ENCODE results near the gene SYPL1. TPM values are rescaled to one million over a fixed set of nuclear protein-coding genes. Genes with fewer than 3 reads are reported as not detected.
A peak's percentile ranks its signal among the peaks of the same experiment; 100 is the strongest.

SYPL1 gene
- total and polyA plus RNA-seq, 8 donors: 5.2 to 157 (median 70.6) TPM

GRCh38 chr7:106114716-106115383, 2.7 kb upstream of the SYPL1 start:
- Histone ChIP-seq H3K4me3 (no peak overlapping the region), H3K27me3 (no peaks in the 10 kb centered on the region), H3K27ac (peak overlapping the region; percentile 22 to 65 (median 38)), H3K4me1 (peaks cover 12 to 29% (median 17%) of the 10 kb centered on the region in 4 donors), H3K9me3 (no peaks in the 10 kb centered on the region), H3K36me3 (no peaks in the 10 kb centered on the region)
- DNase-seq: peak; percentile 29 to 49
- TF ChIP-seq EP300 (IDR thresholded peaks at IDR 0.05) (no peak), POLR2AphosphoS5 (IDR thresholded peaks at IDR 0.05) (peak in 1 of 3 donors; percentile 13)
- WGBS, 5 donors: 45 to 68% (median 51%) methylated on average over 5 of the region's 5 CpGs
- intact Hi-C loops (cut with DNase I; ENCODE audit: low total_unique reads): loop anchor here (10.0 kb wide), 1 partner anchor 50 kb away; no protein-coding TSS in a partner anchor

GRCh38 chr7:106112972-106113421, 885 bp upstream of the SYPL1 start:
- WGBS, 5 donors: 83 to 92% (median 89%) methylated on average over 17 of the region's 17 CpGs
- Histone ChIP-seq H3K9me3 (no peaks in the 10 kb centered on the region), H3K27me3 (no peaks in the 10 kb centered on the region), H3K4me1 (peaks cover 29 to 40% (median 34%) of the 10 kb centered on the region in 4 donors), H3K27ac (peak overlapping the region; percentile 97 to 99 (median 99)), H3K36me3 (no peaks in the 10 kb centered on the region), H3K4me3 (peak overlapping the region; percentile 54 to 81 (median 70))
- DNase-seq: peak in 1 of 2 donors; percentile 14
- TF ChIP-seq EP300 (IDR thresholded peaks at IDR 0.05): no peak
- no peak for TF ChIP-seq POLR2A (IDR thresholded peaks at IDR 0.05)
- TF ChIP-seq CTCF (IDR thresholded peaks at IDR 0.05): no peak
- no peak for TF ChIP-seq POLR2AphosphoS5 (IDR thresholded peaks at IDR 0.05)
- intact Hi-C loops (cut with DNase I; ENCODE audit: low total_unique reads): loop anchor here (10.0 kb wide), 1 partner anchor 48 kb away; no protein-coding TSS in a partner anchor

- 0 to 1% (median 1%) methylated on average over 30 to 53 of the region's 53 CpGs for WGBS, 5 donors
- intact Hi-C loops (cut with DNase I; ENCODE audit: low total_unique reads): loop anchor here (10.0 kb wide), 1 partner anchor 47 kb away; no protein-coding TSS in a partner anchor
- TF ChIP-seq POLR2A (IDR thresholded peaks at IDR 0.05): no peak
- peak in 1 of 3 donors; percentile 26 for TF ChIP-seq POLR2AphosphoS5 (IDR thresholded peaks at IDR 0.05)
Measured at GRCh38 chr7:106111655-106112117, 426 bp downstream of the SYPL1 start.

GRCh38 chr7:106110885-106111654, 1.0 kb downstream of the SYPL1 start:
- Histone ChIP-seq H3K4me1 (peaks cover 33 to 54% (median 44%) of the 10 kb centered on the region in 4 donors), H3K4me3 (peak overlapping the region; percentile 54 to 81 (median 70)), H3K27ac (peak overlapping the region; percentile 97 to 99 (median 99)), H3K27me3 (no peaks in the 10 kb centered on the region), H3K36me3 (peaks cover 0 to 6% (median 2%) of the 10 kb centered on the region in 4 donors), H3K9me3 (no peaks in the 10 kb centered on the region)
- WGBS, 5 donors: 4 to 6% (median 5%) methylated on average over 19 of the region's 19 CpGs
- peak in 1 of 2 donors; percentile 13 for DNase-seq
- intact Hi-C loops (cut with DNase I; ENCODE audit: low total_unique reads): loop anchor here (10.0 kb wide), 1 partner anchor 46 kb away; no protein-coding TSS in a partner anchor
- TF ChIP-seq CTCF (IDR thresholded peaks at IDR 0.05) (no peak), POLR2AphosphoS5 (IDR thresholded peaks at IDR 0.05) (no peak), POLR2A (IDR thresholded peaks at IDR 0.05) (no peak), EP300 (IDR thresholded peaks at IDR 0.05) (no peak)

More at GRCh38 chr7:106111655-106112117, 426 bp downstream of the SYPL1 start:
- H3K4me1 ChIP-seq: peaks cover 33 to 49% (median 41%) of the 10 kb centered on the region in 4 donors
- H3K36me3 ChIP-seq: peaks cover 0 to under 1% (median 0%) of the 10 kb centered on the region in 4 donors
- peak overlapping the region; percentile 54 to 81 (median 70) for H3K4me3 ChIP-seq
- H3K27ac ChIP-seq: peak overlapping the region; percentile 97 to 99 (median 99)
- no peaks in the 10 kb centered on the region for H3K9me3 ChIP-seq
- no peaks in the 10 kb centered on the region for H3K27me3 ChIP-seq
- DNase-seq: peak in 1 of 2 donors; percentile 80

GRCh38 chr7:106110238-106110560, 1.9 kb downstream of the SYPL1 start:
- H3K27me3 ChIP-seq: no peaks in the 10 kb centered on the region
- intact Hi-C loops (cut with DNase I; ENCODE audit: low total_unique reads): loop anchor here (10.0 kb wide), 1 partner anchor 45 kb away; no protein-coding TSS in a partner anchor
- H3K9me3 ChIP-seq: no peaks in the 10 kb centered on the region
- no peak for DNase-seq
- H3K4me1 ChIP-seq: peaks cover 33 to 61% (median 51%) of the 10 kb centered on the region in 4 donors
- TF ChIP-seq CTCF (IDR thresholded peaks at IDR 0.05) (no peak), POLR2A (IDR thresholded peaks at IDR 0.05) (no peak), POLR2AphosphoS5 (IDR thresholded peaks at IDR 0.05) (no peak), EP300 (IDR thresholded peaks at IDR 0.05) (no peak)
- peaks cover 0 to 7% (median 3%) of the 10 kb centered on the region in 4 donors for H3K36me3 ChIP-seq
- peak overlapping the region in 3 of 5 donors; percentile 98 to 99 (median 99) for H3K27ac ChIP-seq
- peak overlapping the region; percentile 54 to 81 (median 70) for H3K4me3 ChIP-seq

Measured in stomach (tissue), 9 donors.